SK-MEL-5 (cell line): ENCODE data around the gene LCN6. TPM values are rescaled to one million over a fixed set of nuclear protein-coding genes. Genes with fewer than 3 reads are reported as not detected.
"Not testable (repeated sequence)": the region's sequence is repeated elsewhere in the genome, so short reads cannot be mapped to it uniquely, and the experiment has no call there.

Experiments
- DNase-seq: peaks from one replicate; pipeline ENCODE4 v3.0.0-alpha.2; 2016; ENCODE audit warnings: low read depth, low spot score
- in situ Hi-C: cut with HindIII; loops from 2 replicates; pipeline ENCODE4 v1.10.0; 2016; ENCODE audit warnings: low sequenced_read_pairs, high pct_unique_total_duplicates, low pct_unique_long_range_greater_than_20kb
- total RNA-seq: library from RNA; depleted of rRNA; stranded (reverse); fragments of >200 nt; shearing (Covaris generic); gene quantifications from 2 replicates; pipeline ENCODE4 v1.2.3, GENCODE V29; 2014

The LCN6 gene
- total RNA-seq, 1 experiment from 2014 or later, result not detected

- no peak for DNase-seq
- in situ Hi-C loops, result no loop called here
Observed at GRCh38 chr9:136709454-136710109, 38.7 kb downstream of the LCN6 start.

- in situ Hi-C loops, result no loop called here
Observed at GRCh38 chr9:136707849-136708517, 40.3 kb downstream of the LCN6 start.

GRCh38 chr9:136707011-136707410 is 41.3 kb downstream of the LCN6 start:
- no peak for DNase-seq
- in situ Hi-C loops, result no loop called here

More at GRCh38 chr9:136707849-136708517, 40.3 kb downstream of the LCN6 start:
- DNase-seq, result peak; percentile 88

DNA sequence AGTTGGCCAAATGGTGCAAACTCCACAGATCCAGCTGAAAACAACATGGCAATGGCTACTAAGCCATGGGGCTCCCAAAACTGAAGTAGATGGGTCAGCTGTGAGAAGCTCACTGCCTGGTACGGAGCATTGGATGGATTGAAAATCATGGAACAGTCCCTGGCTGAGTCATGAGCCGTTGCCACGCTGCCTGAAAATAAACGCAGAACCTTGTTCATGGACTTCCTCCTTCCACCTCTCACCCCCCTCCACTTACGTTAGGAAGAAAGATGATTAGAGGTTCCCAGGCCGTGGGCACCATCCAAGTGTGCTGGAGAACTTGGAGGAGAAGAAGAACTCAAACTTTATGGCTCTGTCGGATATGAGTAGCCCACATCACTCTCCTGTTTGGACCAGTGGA is 42.8 kb downstream of the LCN6 start:
- in situ Hi-C loops, result no loop called here
- no peak for DNase-seq

DNA sequence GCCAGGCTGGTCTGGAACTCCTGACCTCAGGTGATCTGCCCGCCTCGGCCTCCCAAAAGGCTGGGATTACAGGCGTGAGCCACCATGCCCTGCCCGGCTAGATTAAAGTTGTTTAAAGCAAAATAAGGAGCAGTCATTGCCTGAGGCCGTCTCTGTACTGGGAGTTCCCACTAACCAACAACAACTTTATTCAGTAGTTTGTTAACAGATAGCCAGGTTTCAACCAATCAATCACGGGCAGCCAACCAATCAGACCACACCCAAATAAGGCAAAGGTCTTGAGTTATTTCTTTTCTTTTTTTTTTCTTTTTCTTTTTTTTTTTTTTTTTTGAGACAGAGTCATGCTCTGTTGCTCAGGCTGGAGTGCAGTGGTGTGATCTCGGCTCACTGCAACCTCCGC is 43.6 kb downstream of the LCN6 start:
- DNase-seq, in situ Hi-C loops: not testable (repeated sequence)

GRCh38 chr9:136703276-136703860 is 45.0 kb downstream of the LCN6 start:
- no peak for DNase-seq
- in situ Hi-C loops, result no loop called here

DNA sequence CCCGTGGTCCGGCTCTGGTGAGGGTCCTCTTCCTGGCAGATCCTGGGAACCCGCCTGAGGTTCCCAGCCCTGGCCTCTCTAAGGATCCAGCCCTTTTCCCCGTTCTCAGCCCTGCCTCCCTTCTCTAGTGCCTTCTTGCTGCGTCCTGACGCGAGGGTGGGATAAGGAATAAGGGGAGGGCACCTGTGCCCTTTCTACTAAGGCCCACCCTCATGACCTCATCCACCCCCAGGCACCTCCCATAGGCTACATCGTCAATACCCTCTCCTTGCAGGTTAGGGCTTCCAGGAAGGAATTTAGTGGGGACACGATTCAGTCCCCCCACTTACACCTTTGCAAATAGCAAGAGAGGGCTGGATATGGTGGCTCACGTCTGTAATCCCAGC is 46.7 kb downstream of the LCN6 start:
- DNase-seq, result no peak
- in situ Hi-C loops, result no loop called here

GRCh38 chr9:136700959-136701667 is 47.2 kb downstream of the LCN6 start:
- in situ Hi-C loops, result no loop called here
- DNase-seq, result no peak

GRCh38 chr9:136700304-136700703 is 48.0 kb downstream of the LCN6 start:
- in situ Hi-C loops, result no loop called here
- DNase-seq, result no peak

- no peak for DNase-seq
- in situ Hi-C loops, result no loop called here
Observed at GRCh38 chr9:136698635-136699246, 49.6 kb downstream of the LCN6 start.

GRCh38 chr9:136697821-136698526 is 50.4 kb downstream of the LCN6 start:
- DNase-seq, result no peak
- in situ Hi-C loops, result no loop called here

- in situ Hi-C loops, result no loop called here
- DNase-seq, result peak; percentile 51
Observed at GRCh38 chr9:136697146-136697820, 51.0 kb downstream of the LCN6 start.

DNA sequence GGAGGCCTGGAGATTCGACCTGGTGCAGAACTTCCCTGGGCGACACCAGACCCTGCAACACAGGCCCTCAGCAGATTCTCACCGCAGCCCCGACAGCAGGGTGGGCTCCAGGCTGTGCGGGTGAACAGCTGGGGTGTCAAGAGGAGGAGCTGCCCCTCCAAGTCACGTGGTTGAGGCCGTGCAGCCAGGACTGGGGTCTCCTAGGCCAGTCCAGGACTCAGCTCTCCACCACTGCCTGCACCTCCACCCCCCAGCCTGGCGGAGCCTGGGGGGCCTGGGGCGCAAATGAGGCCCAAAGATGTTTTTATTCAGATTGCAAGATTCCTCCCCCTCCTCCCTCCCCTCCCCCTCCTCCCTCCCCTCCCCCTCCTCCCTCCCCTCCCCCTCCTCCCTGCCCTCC is 51.8 kb downstream of the LCN6 start:
- in situ Hi-C loops, result no loop called here
- DNase-seq, result no peak

GRCh38 chr9:136695955-136696354 is 52.4 kb downstream of the LCN6 start:
- in situ Hi-C loops, result no loop called here
- DNase-seq, result no peak

GRCh38 chr9:136695435-136695895 is 52.9 kb downstream of the LCN6 start:
- no peak for DNase-seq
- in situ Hi-C loops, result no loop called here

DNA sequence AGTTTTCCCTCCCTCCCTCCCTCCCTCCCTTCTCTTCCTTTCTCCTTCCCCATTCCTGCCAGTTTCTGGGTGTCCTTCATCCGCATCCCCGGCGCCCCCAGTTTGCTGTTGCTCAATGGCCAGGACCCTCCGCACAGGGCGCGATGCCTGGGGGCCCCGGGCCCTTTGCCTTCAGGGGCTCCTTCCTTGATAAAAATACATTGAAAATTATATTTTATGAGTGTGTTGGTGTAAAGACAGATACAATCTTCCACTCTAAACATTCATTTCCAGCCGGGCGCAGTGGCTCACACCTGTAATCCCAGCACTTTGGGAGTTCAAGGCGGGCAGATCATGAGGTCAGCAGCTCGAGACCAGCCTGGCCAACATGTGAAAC is 53.5 kb downstream of the LCN6 start:
- in situ Hi-C loops, result no loop called here
- no peak for DNase-seq
